GM18868 (cell line): Measurements from ENCODE around the gene MYH11.
"Not testable (repeated sequence)": the region's sequence is repeated elsewhere in the genome, so short reads cannot be mapped to it uniquely, and the experiment has no call there.

Experiments
- ATAC-seq: cut with Tn5 transposase; IDR thresholded peaks from one replicate; pipeline ENCODE4 v1.9.1; 2021; ENCODE audit warnings: mild to moderate bottlenecking, moderate library complexity; ENCODE audit not compliant: unreplicated experiment

MYH11 gene

GRCh38 chr16:15682105-15682570 lies 174.7 kb downstream of the MYH11 start:
- ATAC-seq = no peak

DNA sequence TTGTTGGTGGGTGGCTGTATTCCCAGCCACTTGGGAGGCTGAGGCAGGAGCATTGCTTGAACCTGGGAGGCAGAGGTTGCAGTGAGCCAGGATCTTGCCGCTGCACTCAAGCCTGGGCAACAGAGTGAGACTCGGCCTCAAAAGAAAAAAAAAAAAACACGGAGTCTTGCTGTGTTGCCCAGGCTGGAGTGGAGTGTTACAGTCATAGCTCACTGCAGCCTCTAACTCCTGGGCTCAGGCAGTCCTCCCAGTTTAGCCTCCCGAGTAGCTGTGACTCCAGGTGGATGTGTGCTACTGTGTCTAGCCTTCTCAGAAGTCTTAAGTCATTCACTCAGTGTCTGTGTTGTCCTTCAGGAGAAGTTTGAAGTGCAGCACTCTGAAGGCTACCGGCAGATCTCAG lies 179.4 kb downstream of the MYH11 start:
- ATAC-seq = no peak

GRCh38 chr16:15676506-15676905 lies 180.3 kb downstream of the MYH11 start:
- ATAC-seq = no peak

GRCh38 chr16:15674571-15674970 lies 182.3 kb downstream of the MYH11 start:
- no peak for ATAC-seq

- ATAC-seq = no peak
Measured at GRCh38 chr16:15672514-15673167, 184.2 kb downstream of the MYH11 start.

DNA sequence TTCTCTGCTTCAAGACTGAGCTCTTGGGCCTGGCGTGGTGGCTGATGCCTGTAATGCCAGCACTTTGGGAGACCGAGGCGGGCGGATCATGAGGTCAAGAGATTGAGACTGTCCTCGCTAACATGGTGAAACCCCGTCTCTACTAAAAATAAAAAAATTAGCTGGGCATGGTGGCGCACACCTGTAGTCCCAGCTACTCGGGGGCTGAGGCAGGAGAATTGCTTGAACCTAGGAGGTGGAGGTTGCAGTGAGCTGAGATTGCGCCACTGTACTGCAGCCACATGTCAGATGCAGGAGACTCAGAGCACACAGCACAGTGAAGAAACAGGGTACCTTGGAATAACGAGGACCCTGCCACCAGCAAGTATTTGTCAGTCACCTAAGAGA lies 184.7 kb downstream of the MYH11 start:
- ATAC-seq = not testable (repeated sequence)

DNA sequence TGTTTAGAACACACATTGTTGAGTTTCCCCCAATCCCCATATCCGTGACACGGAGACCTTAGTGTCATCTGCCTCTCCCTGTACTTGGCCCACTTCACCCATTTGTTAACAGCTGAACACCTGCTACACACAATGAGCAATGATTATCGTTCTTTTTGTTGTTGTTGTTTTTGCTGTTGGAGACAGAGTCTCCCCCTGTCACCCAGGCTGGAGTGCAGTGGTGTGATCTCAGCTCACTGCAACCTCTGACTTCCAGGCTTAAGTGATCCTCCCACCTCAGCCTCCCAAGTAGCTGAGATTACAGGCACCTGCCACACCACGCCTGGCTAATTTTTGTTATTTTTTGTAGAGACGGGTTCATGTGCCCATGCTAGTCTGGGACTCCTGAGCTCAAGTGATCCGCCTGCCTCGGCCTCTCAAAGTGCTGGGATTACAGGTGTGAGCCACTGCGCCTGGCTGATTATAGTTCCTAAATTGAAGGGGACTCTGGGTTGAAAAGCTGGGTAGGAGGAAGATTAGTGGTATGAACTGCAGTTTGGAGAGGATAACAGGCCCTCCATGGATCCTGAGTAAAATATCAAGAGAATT lies 185.2 kb downstream of the MYH11 start:
- no peak for ATAC-seq

DNA sequence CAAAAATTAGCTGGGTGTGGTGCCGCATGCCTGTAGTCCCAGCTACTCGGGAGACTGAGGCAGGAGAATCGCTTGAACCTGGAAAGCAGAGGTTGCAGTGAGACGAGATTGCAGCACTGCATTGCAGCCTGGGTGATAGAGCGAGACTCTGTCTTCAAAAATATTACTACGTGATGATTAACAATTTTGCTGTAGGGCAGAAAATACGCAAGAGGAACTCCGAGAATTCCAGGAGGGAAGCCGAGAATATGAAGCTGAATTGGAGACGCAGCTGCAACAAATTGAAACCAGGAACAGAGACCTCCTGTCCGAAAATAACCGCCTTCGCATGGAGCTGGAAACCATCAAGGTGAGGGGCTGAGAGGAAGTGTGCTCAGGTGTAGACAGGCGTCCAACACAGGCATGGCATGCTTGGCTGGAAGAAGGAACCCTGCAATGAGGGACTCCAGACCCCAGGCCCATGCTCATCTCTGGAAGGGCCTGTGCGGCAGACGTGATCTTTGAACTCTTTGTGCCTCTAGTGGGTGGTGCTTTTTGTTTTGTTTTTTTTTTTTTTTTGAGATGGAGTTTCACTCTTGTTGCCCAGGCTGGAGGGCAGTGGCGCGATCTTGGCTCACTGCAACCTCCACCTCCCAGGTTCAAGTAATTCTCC lies 189.6 kb downstream of the MYH11 start:
- no peak for ATAC-seq

DNA sequence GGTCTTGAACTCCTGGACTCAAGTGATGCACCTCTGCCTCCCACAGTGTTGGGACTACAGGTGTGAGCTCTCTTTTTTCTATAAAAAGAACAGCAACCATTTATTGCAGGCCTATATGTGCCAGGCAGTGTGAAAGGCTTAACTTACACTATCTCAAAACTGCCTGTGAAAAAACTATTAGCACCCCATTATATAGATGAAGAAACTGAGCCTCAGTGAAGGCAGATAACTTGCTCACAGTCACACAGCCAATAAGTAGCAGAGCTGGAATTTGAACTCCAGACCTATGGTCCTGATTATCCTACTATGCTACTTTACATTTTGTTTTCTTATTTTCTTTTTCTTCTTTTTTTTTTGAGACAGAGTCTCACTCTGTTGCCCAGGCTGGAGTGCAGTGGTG lies 191.7 kb downstream of the MYH11 start:
- no peak for ATAC-seq

DNA sequence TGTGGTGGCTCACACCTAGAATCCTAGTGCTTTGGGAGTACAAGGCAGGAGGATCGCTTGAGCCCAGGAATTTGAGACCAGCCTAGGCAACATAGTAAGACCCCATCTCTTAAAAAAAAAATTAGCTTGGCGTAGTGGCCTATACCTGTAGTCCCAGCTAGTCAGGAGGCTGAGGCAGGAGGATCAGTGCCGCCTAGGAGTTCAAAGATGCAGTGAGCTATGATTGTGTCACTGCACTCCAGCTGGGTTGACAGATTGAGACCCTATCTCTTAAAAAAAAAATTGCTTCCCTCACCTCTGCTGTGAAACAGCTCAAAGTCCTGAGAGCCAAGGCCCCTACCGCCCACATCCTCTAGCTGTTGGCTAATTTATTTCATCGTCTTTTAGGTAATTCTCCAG lies 196.6 kb downstream of the MYH11 start:
- no peak for ATAC-seq

DNA sequence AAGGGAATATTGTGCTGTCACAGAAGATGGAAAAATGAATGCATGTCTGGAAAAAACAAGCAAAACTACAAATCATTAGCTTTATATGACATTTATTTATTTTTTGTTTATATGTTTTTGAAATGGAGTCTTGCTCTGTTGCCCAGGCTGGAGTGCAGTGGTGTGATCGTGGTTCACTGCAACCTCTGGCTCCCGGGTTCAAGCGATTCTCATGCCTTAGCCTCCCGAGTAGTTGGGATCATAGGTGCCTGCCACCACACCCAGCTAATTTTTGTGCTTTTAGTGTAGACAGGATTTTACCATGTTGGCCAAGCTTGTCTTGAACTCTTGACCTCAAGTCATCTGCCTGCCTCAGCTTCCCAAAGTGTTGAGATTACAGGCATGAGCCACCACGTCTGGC lies 198.3 kb downstream of the MYH11 start:
- ATAC-seq = no peak

DNA sequence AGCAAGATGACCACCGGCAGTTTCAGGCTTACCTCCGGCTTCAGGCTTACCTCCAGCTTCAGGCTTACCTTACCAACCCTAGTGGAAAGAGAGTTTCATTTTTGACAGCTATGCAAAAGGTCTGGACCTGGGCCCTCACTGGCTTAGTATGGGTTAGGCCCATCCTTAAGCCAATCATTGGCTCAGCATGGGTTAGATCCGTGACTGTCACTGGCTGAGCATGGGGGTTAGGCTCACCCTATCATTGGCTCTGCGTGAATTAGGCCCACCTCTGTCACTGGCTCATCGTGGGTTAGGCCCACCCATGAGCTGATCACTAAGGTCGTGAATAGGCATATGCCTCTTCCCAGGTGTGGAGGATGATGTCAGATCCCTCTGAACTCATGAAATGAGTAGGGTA lies 198.7 kb downstream of the MYH11 start:
- no peak for ATAC-seq

DNA sequence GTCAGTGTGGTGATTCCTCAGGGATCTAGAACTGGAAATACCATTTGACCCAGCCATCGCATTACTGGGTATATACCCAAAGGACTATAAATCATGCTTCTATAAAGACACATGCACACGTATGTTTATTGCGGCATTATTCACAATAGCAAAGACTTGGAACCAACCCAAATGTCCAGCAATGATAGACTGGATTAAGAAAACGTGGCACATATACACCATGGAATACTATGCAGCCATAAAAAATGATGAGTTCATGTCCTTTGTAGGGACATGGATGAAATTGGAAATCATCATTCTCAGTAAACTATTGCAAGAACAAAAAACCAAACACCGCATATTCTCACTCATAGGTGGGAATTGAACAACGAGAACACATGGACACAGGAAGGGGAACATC lies 201.3 kb downstream of the MYH11 start:
- not testable (repeated sequence) for ATAC-seq

- ATAC-seq = no peak
Measured at GRCh38 chr16:15654591-15654990, 202.2 kb downstream of the MYH11 start.

DNA sequence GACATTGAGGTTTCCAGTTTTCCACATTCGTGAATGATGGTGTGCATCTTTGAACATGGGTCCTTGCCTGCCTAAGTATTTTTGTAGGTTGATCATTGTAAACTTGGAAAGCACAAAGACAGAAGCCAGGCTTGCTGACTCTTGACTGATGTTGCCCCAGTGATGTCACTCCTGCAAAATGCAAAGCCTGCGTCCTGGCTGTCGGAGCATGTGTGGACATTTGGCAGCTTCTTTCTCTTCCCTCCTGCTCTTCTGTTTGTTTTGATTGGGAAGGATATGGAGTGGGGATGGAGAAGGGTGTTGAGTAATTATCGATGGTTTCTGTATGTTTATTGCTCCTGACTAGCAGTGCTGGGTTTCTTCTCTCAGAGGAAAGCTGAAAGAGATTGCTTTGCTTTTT lies 203.6 kb downstream of the MYH11 start:
- no peak for ATAC-seq
